CD8-positive, alpha-beta memory T cell (primary cell): Measurements from ENCODE around the gene GDAP2. TPM values are rescaled to one million over a fixed set of nuclear protein-coding genes. Genes with fewer than 3 reads are reported as not detected.

ENCODE experiments used
- CTCF ChIA-PET: fragments of 350-600 bp; sonication (Branson Sonifier 250); formaldehyde crosslinking; loops from one replicate; lab custom pipeline; 2021; ENCODE audit warnings: antibody characterized with exemption; lab: Charles Lee
- POLR2A ChIA-PET: fragments of 350-600 bp; sonication (Branson Sonifier 250); formaldehyde crosslinking; loops from one replicate; lab custom pipeline; 2021; ENCODE audit warnings: antibody characterized with exemption; lab: Charles Lee
- DNase-seq, 5 donors: peaks; one replicate each; pipeline versions ENCODE4 v3.0.0 to v3.0.0-alpha.2; 2020 to 2022; ENCODE audit warnings: mixed read lengths in 1 of 5
- H3K27ac ChIP-seq: one replicate; pipeline ENCODE4 v1.7.0; 2013; ENCODE audit warnings: low read depth, mild to moderate bottlenecking, low read length, moderate library complexity
- H3K27me3 ChIP-seq: 2 replicates; pipeline ENCODE4 v1.7.0; 2013; ENCODE audit warnings: low read length, mild to moderate bottlenecking; ENCODE audit not compliant: insufficient read depth, poor library complexity, severe bottlenecking
- H3K36me3 ChIP-seq: 2 replicates; pipeline ENCODE4 v1.7.0; 2013; ENCODE audit warnings: mild to moderate bottlenecking, low read length, moderate library complexity; ENCODE audit not compliant: insufficient read depth
- H3K4me1 ChIP-seq: 2 replicates; pipeline ENCODE4 v1.7.0; 2013; ENCODE audit warnings: mild to moderate bottlenecking, low read length, moderate library complexity; ENCODE audit not compliant: insufficient read depth
- H3K4me3 ChIP-seq: 2 replicates; pipeline ENCODE4 v1.7.0; 2013; ENCODE audit warnings: mild to moderate bottlenecking, low read length
- H3K9me3 ChIP-seq: 2 replicates; pipeline ENCODE4 v1.7.0; 2013; ENCODE audit warnings: mild to moderate bottlenecking, low read length
- H3K27ac Mint-ChIP-seq, 8 donors: one replicate each; pipeline ENCODE4 v1.8.0; 2020 to 2021; ENCODE audit warnings: mixed read lengths in 8 of 8, mild to moderate bottlenecking in 6 of 8, inconsistent platforms in 3 of 8, moderate library complexity in 3 of 8
- H3K27me3 Mint-ChIP-seq, 2 donors: one replicate each; pipeline ENCODE4 v1.8.0; 2020 to 2021; ENCODE audit warnings: mixed read lengths in 2 of 2, mild to moderate bottlenecking in 1 of 2, moderate library complexity in 1 of 2
- H3K36me3 Mint-ChIP-seq, 3 donors: one replicate each; pipeline ENCODE4 v1.8.0; 2020 to 2021; ENCODE audit warnings: mixed read lengths in 3 of 3, inconsistent platforms in 1 of 3, mild to moderate bottlenecking in 1 of 3
- H3K4me1 Mint-ChIP-seq, 3 donors: one replicate each; pipeline ENCODE4 v1.8.0; 2020 to 2021; ENCODE audit warnings: mixed read lengths in 3 of 3, inconsistent platforms in 1 of 3, mild to moderate bottlenecking in 1 of 3
- H3K4me3 Mint-ChIP-seq, 7 donors: one replicate each; pipeline ENCODE4 v1.8.0; 2020 to 2021; ENCODE audit warnings: mixed read lengths in 7 of 7, mild to moderate bottlenecking in 6 of 7, moderate library complexity in 4 of 7, inconsistent platforms in 2 of 7
- H3K9me3 Mint-ChIP-seq, 5 donors: one replicate each; pipeline ENCODE4 v1.8.0; 2020 to 2022; ENCODE audit warnings: mixed read lengths in 5 of 5, mild to moderate bottlenecking in 3 of 5, moderate library complexity in 2 of 5, inconsistent platforms in 1 of 5
- polyA plus RNA-seq: library from polyadenylated mRNA; unstranded; fragments of 300-500 nt; fragmentation: Illumina TruSeq; gene quantifications from one replicate; pipeline ENCODE4 v1.2.3, GENCODE V29; 2021
- total RNA-seq, 2 experiments: library from RNA; stranded (reverse); gene quantifications; one replicate each; pipeline ENCODE4 v1.2.3, GENCODE V29; 2021

Gene GDAP2
- 10 to 100 TPM; 26.4 to 31.7 TPM for total RNA-seq
- 10.0 TPM for polyA plus RNA-seq

GRCh38 chr1:117929343-117930172 is at the start of gene GDAP2, which contains the start of gene WDR3:
Gene GDAP2 (minus strand): TSS chr1:117929621. CDS start chr1:117920357, 9,264 bp downstream.
Gene WDR3 (plus strand): TSS chr1:117929739. CDS start chr1:117933320, 3,581 bp downstream.
- H3K27me3 Mint-ChIP-seq: peaks cover 0 to 2% of the 10 kb centered on the region in 2 donors
- H3K36me3 ChIP-seq: peaks cover 3% of the 10 kb centered on the region
- CTCF ChIA-PET: interaction anchor here (0.6 to 2.0 kb wide), 7 partner anchors 10 to 1113 kb away, joined by 3 to 6 read pairs (median 3); no protein-coding TSS in a partner anchor
- peaks cover 31% of the 10 kb centered on the region for H3K4me1 ChIP-seq
- H3K9me3 Mint-ChIP-seq: no peaks in the 10 kb centered on the region
- peak within 1 kb of the TSS; percentile 92 to 99 (median 99) for H3K27ac Mint-ChIP-seq
- peak; percentile 94 to 97 (median 96) for DNase-seq
- peaks cover 0 to 36% (median 7%) of the 10 kb centered on the region in 3 donors for H3K36me3 Mint-ChIP-seq
- POLR2A ChIA-PET: interaction anchor here (0.7 kb wide), 1 partner anchor 323 kb away, joined by 3 read pairs; the partner anchor contains the start of gene TENT5C
- H3K4me3 Mint-ChIP-seq: peak within 1 kb of the TSS; percentile 92 to 99 (median 96)
- peaks cover 57 to 74% (median 73%) of the 10 kb centered on the region in 3 donors for H3K4me1 Mint-ChIP-seq
- H3K9me3 ChIP-seq: no peaks in the 10 kb centered on the region
- H3K4me3 ChIP-seq: peak within 1 kb of the TSS; percentile 97
- H3K27ac ChIP-seq: peak within 1 kb of the TSS; percentile 97
- H3K27me3 ChIP-seq: no peaks in the 10 kb centered on the region

- Mint-ChIP-seq H3K9me3 (no peaks in the 10 kb centered on the region), H3K36me3 (no peaks in the 10 kb centered on the region), H3K27ac (no peak overlapping the region), H3K27me3 (peaks cover 2 to 18% of the 10 kb centered on the region in 2 donors), H3K4me3 (no peak overlapping the region), H3K4me1 (no peaks in the 10 kb centered on the region)
- no peak for DNase-seq
- ChIA-PET CTCF (no interaction called here), POLR2A (no interaction called here)
- no peaks in the 10 kb centered on the region for H3K36me3 ChIP-seq
- H3K9me3 ChIP-seq: no peaks in the 10 kb centered on the region
- no peaks in the 10 kb centered on the region for H3K27me3 ChIP-seq
- H3K27ac ChIP-seq: no peak overlapping the region
- no peaks in the 10 kb centered on the region for H3K4me1 ChIP-seq
- no peak overlapping the region for H3K4me3 ChIP-seq
Observed at GRCh38 chr1:117976381-117976780, 47.0 kb upstream of the GDAP2 start.

GRCh38 chr1:117971777-117972176 is 42.4 kb upstream of the GDAP2 start:
- Histone ChIP-seq H3K4me1 (no peaks in the 10 kb centered on the region), H3K9me3 (no peaks in the 10 kb centered on the region), H3K27ac (no peak overlapping the region), H3K27me3 (no peaks in the 10 kb centered on the region), H3K36me3 (no peaks in the 10 kb centered on the region), H3K4me3 (no peak overlapping the region)
- POLR2A ChIA-PET: no interaction called here
- Mint-ChIP-seq H3K36me3 (peaks cover 0 to 2% (median 0%) of the 10 kb centered on the region in 3 donors), H3K9me3 (no peaks in the 10 kb centered on the region), H3K4me3 (no peak overlapping the region), H3K4me1 (no peaks in the 10 kb centered on the region), H3K27me3 (peaks cover 2 to 13% of the 10 kb centered on the region in 2 donors), H3K27ac (no peak overlapping the region)
- no peak for DNase-seq
- CTCF ChIA-PET: no interaction called here

GRCh38 chr1:117970252-117970651 is 40.8 kb upstream of the GDAP2 start:
- Mint-ChIP-seq H3K36me3 (peaks cover 0 to 4% (median 0%) of the 10 kb centered on the region in 3 donors), H3K4me3 (no peak overlapping the region), H3K27ac (no peak overlapping the region), H3K4me1 (no peaks in the 10 kb centered on the region), H3K27me3 (peaks cover 2 to 7% of the 10 kb centered on the region in 2 donors), H3K9me3 (no peaks in the 10 kb centered on the region)
- CTCF ChIA-PET: no interaction called here
- Histone ChIP-seq H3K4me1 (no peaks in the 10 kb centered on the region), H3K4me3 (no peak overlapping the region), H3K27ac (no peak overlapping the region), H3K9me3 (no peaks in the 10 kb centered on the region), H3K27me3 (no peaks in the 10 kb centered on the region), H3K36me3 (no peaks in the 10 kb centered on the region)
- no peak for DNase-seq
- POLR2A ChIA-PET: no interaction called here

GRCh38 chr1:117967881-117968280 is 38.5 kb upstream of the GDAP2 start:
- H3K36me3 ChIP-seq: no peaks in the 10 kb centered on the region
- no peak overlapping the region for H3K27ac ChIP-seq
- Mint-ChIP-seq H3K27ac (no peak overlapping the region), H3K4me1 (no peaks in the 10 kb centered on the region), H3K9me3 (no peaks in the 10 kb centered on the region), H3K4me3 (no peak overlapping the region), H3K36me3 (peaks cover 0 to 6% (median 0%) of the 10 kb centered on the region in 3 donors), H3K27me3 (peaks cover 0 to 3% of the 10 kb centered on the region in 2 donors)
- H3K4me1 ChIP-seq: no peaks in the 10 kb centered on the region
- no peak for DNase-seq
- H3K27me3 ChIP-seq: no peaks in the 10 kb centered on the region
- CTCF ChIA-PET: no interaction called here
- no peak overlapping the region for H3K4me3 ChIP-seq
- H3K9me3 ChIP-seq: no peaks in the 10 kb centered on the region
- POLR2A ChIA-PET: no interaction called here

GRCh38 chr1:117967477-117967876 is 38.1 kb upstream of the GDAP2 start:
- Histone ChIP-seq H3K27me3 (no peaks in the 10 kb centered on the region), H3K4me1 (no peaks in the 10 kb centered on the region), H3K4me3 (no peak overlapping the region), H3K36me3 (no peaks in the 10 kb centered on the region), H3K27ac (no peak overlapping the region), H3K9me3 (no peaks in the 10 kb centered on the region)
- POLR2A ChIA-PET: no interaction called here
- no peaks in the 10 kb centered on the region for H3K9me3 Mint-ChIP-seq
- no peak for DNase-seq
- H3K27ac Mint-ChIP-seq: no peak overlapping the region
- H3K36me3 Mint-ChIP-seq: peaks cover 0 to 6% (median 0%) of the 10 kb centered on the region in 3 donors
- H3K4me3 Mint-ChIP-seq: no peak overlapping the region
- H3K27me3 Mint-ChIP-seq: peaks cover 0 to 3% of the 10 kb centered on the region in 2 donors
- CTCF ChIA-PET: no interaction called here
- H3K4me1 Mint-ChIP-seq: no peaks in the 10 kb centered on the region

- POLR2A ChIA-PET: no interaction called here
- H3K36me3 Mint-ChIP-seq: peaks cover 0 to 17% (median 14%) of the 10 kb centered on the region in 3 donors
- H3K4me3 ChIP-seq: no peak overlapping the region
- no peaks in the 10 kb centered on the region for H3K9me3 ChIP-seq
- H3K4me1 ChIP-seq: no peaks in the 10 kb centered on the region
- no peak overlapping the region for H3K27ac ChIP-seq
- peak overlapping the region in 1 of 8 donors; percentile 52 for H3K27ac Mint-ChIP-seq
- H3K36me3 ChIP-seq: no peaks in the 10 kb centered on the region
- H3K27me3 ChIP-seq: no peaks in the 10 kb centered on the region
- H3K9me3 Mint-ChIP-seq: no peaks in the 10 kb centered on the region
- no peak overlapping the region for H3K4me3 Mint-ChIP-seq
- CTCF ChIA-PET: no interaction called here
- no peak for DNase-seq
- no peaks in the 10 kb centered on the region for H3K4me1 Mint-ChIP-seq
- no peaks in the 10 kb centered on the region for H3K27me3 Mint-ChIP-seq
Observed at GRCh38 chr1:117964290-117965038, 35.0 kb upstream of the GDAP2 start.

- Histone ChIP-seq H3K27ac (no peak overlapping the region), H3K36me3 (peaks cover 19% of the 10 kb centered on the region), H3K27me3 (no peaks in the 10 kb centered on the region), H3K9me3 (no peaks in the 10 kb centered on the region), H3K4me3 (no peak overlapping the region), H3K4me1 (no peaks in the 10 kb centered on the region)
- DNase-seq: no peak
- Mint-ChIP-seq H3K4me3 (no peak overlapping the region), H3K27me3 (no peaks in the 10 kb centered on the region), H3K27ac (no peak overlapping the region), H3K4me1 (no peaks in the 10 kb centered on the region), H3K9me3 (no peaks in the 10 kb centered on the region), H3K36me3 (peaks cover 11 to 67% (median 29%) of the 10 kb centered on the region in 3 donors)
- POLR2A ChIA-PET: no interaction called here
- CTCF ChIA-PET: no interaction called here
Observed at GRCh38 chr1:117959364-117959763, 29.9 kb upstream of the GDAP2 start.
